Measurements from ENCODE around the gene UBAC2. TPM values are rescaled to one million over a fixed set of nuclear protein-coding genes. Genes with fewer than 3 reads are reported as not detected.

UBAC2 gene
- total and polyA plus RNA-seq, 4 donors = 32.9 to 42.3 (median 35.3) TPM

DNA sequence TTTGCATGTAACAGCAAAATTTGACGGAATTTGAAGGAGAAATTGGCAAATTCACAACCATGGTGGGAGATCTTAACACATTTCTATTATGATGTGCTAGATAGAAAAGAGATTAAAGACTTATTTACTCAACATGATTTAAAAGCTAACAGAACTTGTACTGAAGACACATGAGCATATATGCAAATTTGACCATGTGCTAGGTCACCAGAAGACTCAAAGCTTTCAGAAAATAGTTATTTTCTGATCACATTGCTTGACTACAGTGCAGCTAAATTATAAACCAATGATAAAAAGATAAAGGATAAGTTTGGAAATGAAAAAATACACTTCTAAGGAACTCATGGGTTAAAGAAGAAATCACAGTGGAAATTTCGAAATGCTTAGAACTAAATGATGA, 97.4 kb downstream of the UBAC2 start:
- peaks cover 0 to 3% (median 0%) of the 10 kb centered on the region in 4 donors for H3K36me3 ChIP-seq (ENCODE audit: control insufficient read depth in 4 of 4, insufficient read depth in 3 of 4, low read depth in 1 of 4, low read length in 3 of 4)
- DNase-seq (ENCODE audit: low spot score) = no peak
- TF ChIP-seq NR2F2 (IDR thresholded peaks at IDR 0.05) = no peak
- TF ChIP-seq, protein P1, sequence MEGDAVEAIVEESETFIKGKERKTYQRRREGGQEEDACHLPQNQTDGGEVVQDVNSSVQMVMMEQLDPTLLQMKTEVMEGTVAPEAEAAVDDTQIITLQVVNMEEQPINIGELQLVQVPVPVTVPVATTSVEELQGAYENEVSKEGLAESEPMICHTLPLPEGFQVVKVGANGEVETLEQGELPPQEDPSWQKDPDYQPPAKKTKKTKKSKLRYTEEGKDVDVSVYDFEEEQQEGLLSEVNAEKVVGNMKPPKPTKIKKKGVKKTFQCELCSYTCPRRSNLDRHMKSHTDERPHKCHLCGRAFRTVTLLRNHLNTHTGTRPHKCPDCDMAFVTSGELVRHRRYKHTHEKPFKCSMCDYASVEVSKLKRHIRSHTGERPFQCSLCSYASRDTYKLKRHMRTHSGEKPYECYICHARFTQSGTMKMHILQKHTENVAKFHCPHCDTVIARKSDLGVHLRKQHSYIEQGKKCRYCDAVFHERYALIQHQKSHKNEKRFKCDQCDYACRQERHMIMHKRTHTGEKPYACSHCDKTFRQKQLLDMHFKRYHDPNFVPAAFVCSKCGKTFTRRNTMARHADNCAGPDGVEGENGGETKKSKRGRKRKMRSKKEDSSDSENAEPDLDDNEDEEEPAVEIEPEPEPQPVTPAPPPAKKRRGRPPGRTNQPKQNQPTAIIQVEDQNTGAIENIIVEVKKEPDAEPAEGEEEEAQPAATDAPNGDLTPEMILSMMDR (IDR thresholded peaks at IDR 0.05; ENCODE audit: low read depth, low read length, missing input control) = no peak
- TF ChIP-seq, protein P2, sequence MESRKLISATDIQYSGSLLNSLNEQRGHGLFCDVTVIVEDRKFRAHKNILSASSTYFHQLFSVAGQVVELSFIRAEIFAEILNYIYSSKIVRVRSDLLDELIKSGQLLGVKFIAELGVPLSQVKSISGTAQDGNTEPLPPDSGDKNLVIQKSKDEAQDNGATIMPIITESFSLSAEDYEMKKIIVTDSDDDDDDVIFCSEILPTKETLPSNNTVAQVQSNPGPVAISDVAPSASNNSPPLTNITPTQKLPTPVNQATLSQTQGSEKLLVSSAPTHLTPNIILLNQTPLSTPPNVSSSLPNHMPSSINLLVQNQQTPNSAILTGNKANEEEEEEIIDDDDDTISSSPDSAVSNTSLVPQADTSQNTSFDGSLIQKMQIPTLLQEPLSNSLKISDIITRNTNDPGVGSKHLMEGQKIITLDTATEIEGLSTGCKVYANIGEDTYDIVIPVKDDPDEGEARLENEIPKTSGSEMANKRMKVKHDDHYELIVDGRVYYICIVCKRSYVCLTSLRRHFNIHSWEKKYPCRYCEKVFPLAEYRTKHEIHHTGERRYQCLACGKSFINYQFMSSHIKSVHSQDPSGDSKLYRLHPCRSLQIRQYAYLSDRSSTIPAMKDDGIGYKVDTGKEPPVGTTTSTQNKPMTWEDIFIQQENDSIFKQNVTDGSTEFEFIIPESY (IDR thresholded peaks at IDR 0.05) = no peak
- TF ChIP-seq TAF1 (conservative IDR thresholded peaks at IDR 0.05) = no peak
- no peak for TF ChIP-seq GABPA (IDR thresholded peaks at IDR 0.05 in 1 of 2, conservative IDR thresholded peaks at IDR 0.05 in 1 of 2)
- TF ChIP-seq RXRA (IDR thresholded peaks at IDR 0.05) = no peak
- TF ChIP-seq SP1 (IDR thresholded peaks at IDR 0.05) = no peak
- TF ChIP-seq YY1 (IDR thresholded peaks at IDR 0.05) = no peak
- TF ChIP-seq, protein P3, sequence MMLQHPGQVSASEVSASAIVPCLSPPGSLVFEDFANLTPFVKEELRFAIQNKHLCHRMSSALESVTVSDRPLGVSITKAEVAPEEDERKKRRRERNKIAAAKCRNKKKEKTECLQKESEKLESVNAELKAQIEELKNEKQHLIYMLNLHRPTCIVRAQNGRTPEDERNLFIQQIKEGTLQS (IDR thresholded peaks at IDR 0.05) = no peak
- no peak for TF ChIP-seq RAD21 (IDR thresholded peaks at IDR 0.05)
- TF ChIP-seq, protein P4, sequence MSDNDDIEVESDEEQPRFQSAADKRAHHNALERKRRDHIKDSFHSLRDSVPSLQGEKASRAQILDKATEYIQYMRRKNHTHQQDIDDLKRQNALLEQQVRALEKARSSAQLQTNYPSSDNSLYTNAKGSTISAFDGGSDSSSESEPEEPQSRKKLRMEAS (IDR thresholded peaks at IDR 0.05) = no peak
- no peak for TF ChIP-seq JUND (IDR thresholded peaks at IDR 0.05)
- no peak for TF ChIP-seq EGR1 (IDR thresholded peaks at IDR 0.05; ENCODE audit: low read depth in 2 of 2)
- no peak for TF ChIP-seq FOXA2 (IDR thresholded peaks at IDR 0.05)
- TF ChIP-seq FOXA1 (IDR thresholded peaks at IDR 0.05) = no peak
- TF ChIP-seq HNF4G (IDR thresholded peaks at IDR 0.05) = no peak
- TF ChIP-seq, protein P5, sequence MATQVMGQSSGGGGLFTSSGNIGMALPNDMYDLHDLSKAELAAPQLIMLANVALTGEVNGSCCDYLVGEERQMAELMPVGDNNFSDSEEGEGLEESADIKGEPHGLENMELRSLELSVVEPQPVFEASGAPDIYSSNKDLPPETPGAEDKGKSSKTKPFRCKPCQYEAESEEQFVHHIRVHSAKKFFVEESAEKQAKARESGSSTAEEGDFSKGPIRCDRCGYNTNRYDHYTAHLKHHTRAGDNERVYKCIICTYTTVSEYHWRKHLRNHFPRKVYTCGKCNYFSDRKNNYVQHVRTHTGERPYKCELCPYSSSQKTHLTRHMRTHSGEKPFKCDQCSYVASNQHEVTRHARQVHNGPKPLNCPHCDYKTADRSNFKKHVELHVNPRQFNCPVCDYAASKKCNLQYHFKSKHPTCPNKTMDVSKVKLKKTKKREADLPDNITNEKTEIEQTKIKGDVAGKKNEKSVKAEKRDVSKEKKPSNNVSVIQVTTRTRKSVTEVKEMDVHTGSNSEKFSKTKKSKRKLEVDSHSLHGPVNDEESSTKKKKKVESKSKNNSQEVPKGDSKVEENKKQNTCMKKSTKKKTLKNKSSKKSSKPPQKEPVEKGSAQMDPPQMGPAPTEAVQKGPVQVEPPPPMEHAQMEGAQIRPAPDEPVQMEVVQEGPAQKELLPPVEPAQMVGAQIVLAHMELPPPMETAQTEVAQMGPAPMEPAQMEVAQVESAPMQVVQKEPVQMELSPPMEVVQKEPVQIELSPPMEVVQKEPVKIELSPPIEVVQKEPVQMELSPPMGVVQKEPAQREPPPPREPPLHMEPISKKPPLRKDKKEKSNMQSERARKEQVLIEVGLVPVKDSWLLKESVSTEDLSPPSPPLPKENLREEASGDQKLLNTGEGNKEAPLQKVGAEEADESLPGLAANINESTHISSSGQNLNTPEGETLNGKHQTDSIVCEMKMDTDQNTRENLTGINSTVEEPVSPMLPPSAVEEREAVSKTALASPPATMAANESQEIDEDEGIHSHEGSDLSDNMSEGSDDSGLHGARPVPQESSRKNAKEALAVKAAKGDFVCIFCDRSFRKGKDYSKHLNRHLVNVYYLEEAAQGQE (IDR thresholded peaks at IDR 0.05) = no peak
- H3K27ac ChIP-seq (ENCODE audit: low read depth in 1 of 2, low read length in 2 of 2) = no peak overlapping the region
- no peak overlapping the region for H3K4me3 ChIP-seq (ENCODE audit: low read depth in 1 of 3, low read length in 3 of 3)
- H3K9ac ChIP-seq (ENCODE audit: low read depth in 1 of 2, low read length in 2 of 2) = no peak overlapping the region
- peaks cover 0 to 2% (median 0%) of the 10 kb centered on the region in 4 donors for H3K4me1 ChIP-seq (ENCODE audit: control insufficient read depth in 4 of 4, insufficient read depth in 4 of 4, low read length in 3 of 4)
- no peaks in the 10 kb centered on the region for H3K27me3 ChIP-seq (ENCODE audit: control insufficient read depth in 4 of 4, insufficient read depth in 4 of 4, low read length in 3 of 4)
- WGBS = 88% methylated on average over 2 of the region's 2 CpGs
- H3K9me3 ChIP-seq (ENCODE audit: control insufficient read depth in 4 of 4, low read length in 3 of 4) = no peaks in the 10 kb centered on the region
